Pancreas (tissue), 10 donors: ENCODE data around the gene CD47. TPM values are rescaled to one million over a fixed set of nuclear protein-coding genes. Genes with fewer than 3 reads are reported as not detected.

Experiments
- ATAC-seq, 4 donors: fragments of 200-7000 bp; cut with Tn5 transposase; one replicate each; pipeline versions ENCODE4 v1.8.0 to v1.9.1; 2020; ENCODE audit warnings: mild to moderate bottlenecking in 4 of 4, moderate library complexity in 4 of 4
- DNase-seq, 6 donors: peaks; one replicate each; pipeline ENCODE4 v3.0.0-alpha.2; 2020
- FAIRE-seq: peaks from 2 replicates; lab custom pipeline; 2012; peaks lifted over from hg19 to GRCh38; lab: Jason Lieb, UNC
- H3K27ac ChIP-seq, 4 donors: fragments of 200-600 bp; sonication (generic); 1 replicate in 3 of 4; 2 replicates in 1 of 4; pipeline versions ENCODE4 v1.5.0 to v1.8.0; 2020
- H3K27me3 ChIP-seq, 4 donors: fragments of 200-600 bp; one replicate each; pipeline ENCODE4 v1.8.0; 2021
- H3K36me3 ChIP-seq, 3 donors: fragments of 200-600 bp; sonication (generic) in 1 of 3; one replicate each; pipeline versions ENCODE4 v1.5.0 to v1.8.0; 2020 to 2021
- H3K4me1 ChIP-seq, 3 donors: fragments of 200-600 bp; one replicate each; pipeline ENCODE4 v1.8.0; 2021
- H3K4me3 ChIP-seq, 4 donors: fragments of 200-600 bp; sonication (generic) in 2 of 4; one replicate each; pipeline versions ENCODE4 v1.5.0 to v1.8.0; 2020 to 2021
- H3K9me3 ChIP-seq, 4 donors: fragments of 200-600 bp; one replicate each; pipeline ENCODE4 v1.8.0; 2021
- CTCF ChIP-seq, 4 donors: fragments of 200-600 bp; sonication (generic) in 3 of 4; IDR thresholded peaks; one replicate each; pipeline versions ENCODE4 v1.5.0 to v1.8.0; 2021; ENCODE audit warnings: antibody characterized with exemption in 4 of 4
- WGBS, 2 donors: extraction: QIAGEN DNeasy Blood & Tissue Kit; methylation state at CpG; one replicate each; pipeline ENCODE4 v1.1.7; 2013; 5-methylcytosine and 5-hydroxymethylcytosine counted together
- intact Hi-C, 3 donors: fragments of 100-400 bp; cut with DNase I; formaldehyde crosslinking; loops; one replicate each; pipeline versions ENCODE4 v1.11.1 to v1.14.2; 2022
- polyA plus RNA-seq, 2 donors: library from polyadenylated mRNA; stranded (reverse); fragments of 200-250 nt; gene quantifications; one replicate each; pipeline ENCODE4 v1.2.3, GENCODE V29; 2013
- total RNA-seq, 6 donors: library from RNA; stranded (reverse); fragmentation: NEBNext Ultra II Directional in 4 of 6; extraction: Animal tissue kit (Norgen Biotek cat#: 25700) in 4 of 6; gene quantifications; one replicate each; pipeline versions ENCODE4 v1.2.1 to v1.2.4, GENCODE V29; 2021 to 2023
- donor health status: healthy with polysubstance abuse.
- donor health status: DM: no; HTN: no; CAD: no; lungs with moderate emphysema.
- donor health status: DM: no; HTN: no; CAD: no.
- donor health status: control.
- donor health status: control.
- donor health status: Bipolar disorder and iron deficiency.
- donor health status: DM: yes; HTN: yes; CAD: no.
- donor health status: DM: no; HTN: no; CAD: no.
- donor health status: DM: no; HTN: no; CAD: no.
- donor health status: DM: yes; HTN: yes; CAD: no.

Gene CD47
- total and polyA plus RNA-seq, 8 donors: 14.8 to 107 (median 27.1) TPM

DNA sequence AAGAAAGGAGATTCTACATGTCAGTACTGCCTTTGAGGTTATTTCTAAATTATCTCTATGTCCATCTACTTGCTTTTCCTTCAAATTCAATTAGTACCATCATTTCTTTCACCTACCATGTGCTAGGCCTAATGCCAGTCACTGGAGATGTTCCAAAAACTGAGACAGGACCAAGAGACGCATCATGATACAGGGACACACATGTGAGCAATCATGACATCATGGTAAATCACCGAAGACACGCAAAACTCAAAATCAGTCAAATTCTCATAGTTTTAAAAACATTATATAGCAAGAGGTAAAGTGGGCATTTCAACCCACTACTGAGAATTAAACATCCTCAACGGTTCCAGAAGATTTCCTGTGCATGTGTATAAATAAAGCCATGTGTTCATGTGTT, 95.0 kb downstream of the CD47 start:
- H3K4me1 ChIP-seq: no peaks in the 10 kb centered on the region
- no peak for FAIRE-seq

DNA sequence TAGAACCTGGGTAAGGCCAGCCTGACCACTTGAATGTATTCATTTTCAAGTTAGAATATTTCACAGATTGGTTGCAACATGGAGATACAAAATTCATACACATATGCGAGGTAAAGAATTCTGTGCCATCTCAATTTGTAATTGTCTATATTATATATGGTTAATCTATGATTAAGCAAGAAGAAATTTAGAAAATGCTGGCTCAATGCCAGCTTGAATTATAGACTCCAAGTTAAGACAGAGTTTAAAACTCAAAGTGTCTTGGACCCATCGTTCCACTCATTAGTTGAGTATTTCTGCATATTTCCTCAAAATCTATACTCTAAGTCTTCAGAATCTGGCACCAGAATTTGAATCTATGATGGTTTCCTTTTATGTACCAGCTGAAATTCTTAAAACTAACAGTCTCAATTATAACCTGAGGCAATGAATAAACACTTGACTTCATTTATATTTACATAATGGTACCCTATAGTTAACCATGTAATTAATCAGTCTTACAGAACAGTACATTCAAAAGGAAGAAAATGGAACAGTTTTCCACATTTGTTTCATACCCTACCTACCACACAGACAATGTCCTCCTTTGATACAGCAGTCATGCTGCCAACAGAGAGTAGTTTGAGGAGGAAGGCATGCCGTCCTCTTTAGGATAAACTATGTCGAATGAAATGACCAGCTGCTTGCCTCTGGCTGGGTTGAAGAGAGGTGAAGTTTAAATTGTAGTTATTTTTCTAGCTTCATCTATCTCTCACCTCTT, 95.7 kb downstream of the CD47 start:
- no peaks in the 10 kb centered on the region for H3K27me3 ChIP-seq
- no peak overlapping the region for H3K4me3 ChIP-seq
- H3K36me3 ChIP-seq: no peaks in the 10 kb centered on the region
- 72 to 76% methylated on average over 4 of the region's 4 CpGs for WGBS, 2 donors
- intact Hi-C loops: no loop called here
- ATAC-seq (no peak), DNase-seq (no peak), FAIRE-seq (no peak)
- no peak overlapping the region for H3K27ac ChIP-seq
- TF ChIP-seq CTCF (IDR thresholded peaks at IDR 0.05): no peak
- no peaks in the 10 kb centered on the region for H3K4me1 ChIP-seq
- no peaks in the 10 kb centered on the region for H3K9me3 ChIP-seq

More for the DNA sequence above, 95.0 kb downstream of the CD47 start:
- no peaks in the 10 kb centered on the region for H3K36me3 ChIP-seq
- 84 to 90% methylated on average over 4 of the region's 4 CpGs for WGBS, 2 donors
- H3K27ac ChIP-seq: no peak overlapping the region
- H3K4me3 ChIP-seq: no peak overlapping the region
- no peak for DNase-seq
- H3K9me3 ChIP-seq: no peaks in the 10 kb centered on the region
- H3K27me3 ChIP-seq: no peaks in the 10 kb centered on the region
- intact Hi-C loops: no loop called here
- no peak for ATAC-seq
- TF ChIP-seq CTCF (IDR thresholded peaks at IDR 0.05): no peak

- H3K4me3 ChIP-seq: no peak overlapping the region
- ATAC-seq: no peak
- no peaks in the 10 kb centered on the region for H3K4me1 ChIP-seq
- WGBS, 2 donors: 92 to 94% methylated on average over 2 of the region's 2 CpGs
- no peak for DNase-seq
- no peak for TF ChIP-seq CTCF (IDR thresholded peaks at IDR 0.05)
- no peak for FAIRE-seq
- H3K27me3 ChIP-seq: no peaks in the 10 kb centered on the region
- H3K9me3 ChIP-seq: no peaks in the 10 kb centered on the region
- intact Hi-C loops: no loop called here
- H3K27ac ChIP-seq: no peak overlapping the region
- H3K36me3 ChIP-seq: no peaks in the 10 kb centered on the region
Observed at GRCh38 chr3:107994181-107994580, 96.7 kb downstream of the CD47 start.

- 74 to 77% methylated on average over 1 of the region's 1 CpG for WGBS, 2 donors
Observed at GRCh38 chr3:107993771-107994170, 97.1 kb downstream of the CD47 start.

More at GRCh38 chr3:107993771-107994170, 97.1 kb downstream of the CD47 start:
- TF ChIP-seq CTCF (IDR thresholded peaks at IDR 0.05): no peak
- FAIRE-seq (no peak), DNase-seq (no peak), ATAC-seq (no peak)
- Histone ChIP-seq H3K4me1 (no peaks in the 10 kb centered on the region), H3K27me3 (no peaks in the 10 kb centered on the region), H3K9me3 (no peaks in the 10 kb centered on the region), H3K4me3 (no peak overlapping the region), H3K36me3 (no peaks in the 10 kb centered on the region), H3K27ac (no peak overlapping the region)
- intact Hi-C loops: no loop called here

Other genes with a start within 250 kb of the CD47 start
- 10 to 100 TPM; 25.5 to 40.2 (median 30.3) TPM for gene IFT57, start 131.4 kb upstream of the CD47 start, total RNA-seq
- gene IFT57, start 131.4 kb upstream of the CD47 start, polyA plus RNA-seq: 10 to 100 TPM; 10.4 to 32.9 TPM
- 1 to 10 TPM in 4 of 6 donors, under 1 TPM in 2; 0.28 to 2.8 (median 1.1) TPM for gene HHLA2, start 205.5 kb upstream of the CD47 start, total RNA-seq
- under 1 TPM; 0.23 to 0.54 TPM for gene HHLA2, start 205.5 kb upstream of the CD47 start, polyA plus RNA-seq